Fibroblast of villous mesenchyme (primary cell): Measurements from ENCODE around the gene CDKN2B. TPM values are rescaled to one million over a fixed set of nuclear protein-coding genes. Genes with fewer than 3 reads are reported as not detected.

Source experiments
- DNase-seq: peaks from one replicate; pipeline ENCODE4 v3.0.0-alpha.2; 2010; ENCODE audit warnings: low read depth
- H3K4me3 ChIP-seq: 2 replicates; pipeline ENCODE4 v1.5.1; 2011; ENCODE audit warnings: low read depth, mild to moderate bottlenecking, low read length
- total RNA-seq: library from RNA; depleted of rRNA; stranded (reverse); fragments of >200 nt; gene quantifications from 2 replicates; pipeline ENCODE4 v1.2.3, GENCODE V29; 2012
- TF ChIP-seq, protein P1 (sequence below): IDR thresholded peaks from 2 replicates; pipeline ENCODE4 v1.5.1; 2012; ENCODE audit warnings: low read depth, mild to moderate bottlenecking, low read length; ENCODE audit not compliant: insufficient read depth

Gene CDKN2B
- total RNA-seq, 1 donor = 43.2 TPM

DNA sequence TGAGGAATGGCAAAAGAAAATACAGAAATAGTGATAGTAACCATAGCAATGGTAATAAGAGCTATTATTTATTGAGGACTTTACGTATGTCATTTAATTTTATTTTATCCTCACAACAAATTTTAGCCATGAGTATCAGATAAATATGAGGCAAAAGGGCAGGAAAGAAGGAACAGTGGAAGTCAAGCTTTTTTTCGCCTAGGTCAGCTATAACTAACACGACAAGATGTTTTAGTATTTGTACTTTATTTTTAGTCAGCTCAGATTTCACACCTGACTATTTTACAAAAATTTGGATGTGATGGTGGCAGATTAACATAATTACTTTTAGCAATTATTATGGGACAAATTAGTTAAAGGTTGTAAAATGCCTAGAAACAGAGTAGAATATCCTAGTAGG is 34.8 kb upstream of the CDKN2B start:
- TF ChIP-seq, protein P1, sequence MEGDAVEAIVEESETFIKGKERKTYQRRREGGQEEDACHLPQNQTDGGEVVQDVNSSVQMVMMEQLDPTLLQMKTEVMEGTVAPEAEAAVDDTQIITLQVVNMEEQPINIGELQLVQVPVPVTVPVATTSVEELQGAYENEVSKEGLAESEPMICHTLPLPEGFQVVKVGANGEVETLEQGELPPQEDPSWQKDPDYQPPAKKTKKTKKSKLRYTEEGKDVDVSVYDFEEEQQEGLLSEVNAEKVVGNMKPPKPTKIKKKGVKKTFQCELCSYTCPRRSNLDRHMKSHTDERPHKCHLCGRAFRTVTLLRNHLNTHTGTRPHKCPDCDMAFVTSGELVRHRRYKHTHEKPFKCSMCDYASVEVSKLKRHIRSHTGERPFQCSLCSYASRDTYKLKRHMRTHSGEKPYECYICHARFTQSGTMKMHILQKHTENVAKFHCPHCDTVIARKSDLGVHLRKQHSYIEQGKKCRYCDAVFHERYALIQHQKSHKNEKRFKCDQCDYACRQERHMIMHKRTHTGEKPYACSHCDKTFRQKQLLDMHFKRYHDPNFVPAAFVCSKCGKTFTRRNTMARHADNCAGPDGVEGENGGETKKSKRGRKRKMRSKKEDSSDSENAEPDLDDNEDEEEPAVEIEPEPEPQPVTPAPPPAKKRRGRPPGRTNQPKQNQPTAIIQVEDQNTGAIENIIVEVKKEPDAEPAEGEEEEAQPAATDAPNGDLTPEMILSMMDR = no peak

DNA sequence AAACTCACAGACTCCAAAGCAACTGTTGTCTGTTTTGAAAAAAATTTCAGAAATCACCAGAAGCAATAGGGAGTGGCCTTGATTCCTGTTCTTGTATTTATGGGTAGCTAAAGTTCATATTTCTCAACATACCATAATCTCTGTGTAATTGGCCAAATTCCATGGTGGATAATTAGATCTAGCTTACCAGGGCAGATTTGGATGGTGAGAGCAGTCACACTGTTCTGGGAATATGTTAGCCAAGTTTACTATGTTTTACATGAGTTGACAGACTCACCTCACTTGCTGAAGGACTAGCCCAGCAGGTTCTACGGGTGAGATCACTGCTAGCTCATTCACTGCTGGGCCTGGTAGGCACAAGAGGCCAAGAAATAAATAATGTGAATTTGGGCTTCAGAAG is 32.7 kb upstream of the CDKN2B start:
- TF ChIP-seq, protein P1 = no peak
- DNase-seq = peak; percentile 58
- H3K4me3 ChIP-seq = no peak overlapping the region

More for the DNA sequence above, 34.8 kb upstream of the CDKN2B start:
- H3K4me3 ChIP-seq = no peak overlapping the region
- no peak for DNase-seq

DNA sequence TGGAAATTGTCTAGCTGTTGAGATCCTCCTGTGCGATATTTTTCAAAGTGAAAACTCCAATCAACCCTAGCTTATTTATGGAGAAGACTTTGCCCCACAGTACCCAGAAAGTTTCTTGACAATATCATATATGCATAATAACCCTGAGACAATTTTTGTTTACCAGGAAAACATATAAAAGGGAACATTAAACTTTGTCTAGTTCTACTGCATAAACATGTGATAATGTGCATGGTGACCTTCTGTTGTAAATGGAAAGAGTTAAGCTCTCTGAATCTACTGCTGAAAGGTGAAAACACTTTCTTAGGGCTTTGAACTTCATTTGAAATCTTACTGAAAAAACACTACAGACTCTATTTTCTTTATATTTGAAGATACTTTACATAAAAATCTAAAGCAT is 32.2 kb upstream of the CDKN2B start:
- TF ChIP-seq, protein P1 = no peak
- no peak overlapping the region for H3K4me3 ChIP-seq
- DNase-seq = no peak

DNA sequence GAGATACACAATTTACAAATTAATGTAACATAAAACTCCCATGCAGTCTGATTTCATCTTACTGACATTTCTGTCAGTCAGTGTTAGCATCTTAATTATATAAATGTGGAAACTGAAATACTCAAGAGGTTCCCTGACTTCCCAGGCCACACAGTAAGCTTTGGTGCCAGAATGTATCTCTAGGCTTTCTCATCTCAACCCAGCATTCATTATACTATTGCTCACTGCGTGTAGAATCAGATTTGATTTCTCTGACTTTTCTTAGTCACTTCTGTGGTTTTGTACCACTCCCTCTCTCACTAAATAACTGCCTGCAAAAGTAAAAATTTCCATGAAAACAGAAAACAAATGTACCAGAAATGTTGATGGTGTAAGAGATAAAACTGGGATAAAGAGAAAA is 31.7 kb upstream of the CDKN2B start:
- DNase-seq = peak; percentile 65
- TF ChIP-seq, protein P1 = no peak
- no peak overlapping the region for H3K4me3 ChIP-seq

DNA sequence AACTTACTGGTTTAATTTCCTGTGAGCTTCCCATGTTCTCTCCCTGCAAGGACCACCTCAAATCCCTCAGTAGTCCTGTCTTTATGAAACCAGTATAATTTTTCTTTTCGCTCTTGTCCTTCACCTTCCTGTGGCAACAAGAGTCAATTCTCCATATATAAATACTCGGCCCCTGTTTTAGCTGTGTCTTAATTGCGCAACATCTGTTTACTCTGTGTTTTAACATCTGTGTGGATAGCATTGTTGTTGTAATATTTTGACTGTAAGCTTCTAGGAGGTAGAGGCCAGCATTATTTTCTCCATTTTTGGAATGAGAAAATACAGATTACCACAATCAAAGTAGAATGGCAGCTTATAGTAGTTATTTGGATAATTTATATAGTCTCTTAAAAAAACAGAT is 30.2 kb upstream of the CDKN2B start:
- H3K4me3 ChIP-seq = no peak overlapping the region
- peak; percentile 73 for DNase-seq
- TF ChIP-seq, protein P1 = no peak

DNA sequence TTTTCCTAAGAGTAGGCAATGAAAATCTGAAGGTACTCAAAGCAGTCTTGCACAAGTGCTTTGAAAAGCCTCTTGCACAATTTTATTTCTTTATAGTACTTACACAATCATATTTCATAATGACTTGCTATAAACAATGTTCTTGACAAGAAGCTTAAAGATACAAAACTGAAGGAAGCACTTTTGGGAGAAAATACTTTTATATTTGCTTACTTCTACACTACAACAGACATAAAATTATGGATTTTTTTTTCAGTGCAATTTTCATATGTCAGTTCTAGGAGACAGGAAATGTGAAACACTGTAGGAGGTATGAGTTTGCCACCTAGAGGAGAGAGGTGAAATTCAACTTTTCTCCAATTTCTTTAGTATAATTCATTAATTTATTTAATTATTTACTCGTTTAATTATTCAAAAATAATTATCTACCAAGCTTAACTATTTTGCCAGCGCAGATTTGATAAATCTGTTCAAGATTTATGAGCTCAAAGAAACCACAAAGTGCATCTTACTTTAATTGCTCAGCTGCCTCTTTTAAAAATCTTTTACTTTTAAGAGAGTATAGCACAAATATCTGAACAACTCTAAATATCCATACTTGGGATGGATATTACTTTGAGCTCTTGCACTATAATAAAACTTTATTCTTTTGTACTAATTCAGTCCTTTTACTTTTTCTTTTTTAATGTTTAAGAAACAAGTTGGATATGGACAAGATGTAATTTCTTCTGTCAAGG is 29.0 kb upstream of the CDKN2B start:
- H3K4me3 ChIP-seq = no peak overlapping the region
- peak; percentile 86 for DNase-seq
- TF ChIP-seq, protein P1 = peak; percentile 48
